ENCODE data around the gene EPGN.
A peak's percentile ranks its signal among the peaks of the same experiment; 100 is the strongest.

DNA sequence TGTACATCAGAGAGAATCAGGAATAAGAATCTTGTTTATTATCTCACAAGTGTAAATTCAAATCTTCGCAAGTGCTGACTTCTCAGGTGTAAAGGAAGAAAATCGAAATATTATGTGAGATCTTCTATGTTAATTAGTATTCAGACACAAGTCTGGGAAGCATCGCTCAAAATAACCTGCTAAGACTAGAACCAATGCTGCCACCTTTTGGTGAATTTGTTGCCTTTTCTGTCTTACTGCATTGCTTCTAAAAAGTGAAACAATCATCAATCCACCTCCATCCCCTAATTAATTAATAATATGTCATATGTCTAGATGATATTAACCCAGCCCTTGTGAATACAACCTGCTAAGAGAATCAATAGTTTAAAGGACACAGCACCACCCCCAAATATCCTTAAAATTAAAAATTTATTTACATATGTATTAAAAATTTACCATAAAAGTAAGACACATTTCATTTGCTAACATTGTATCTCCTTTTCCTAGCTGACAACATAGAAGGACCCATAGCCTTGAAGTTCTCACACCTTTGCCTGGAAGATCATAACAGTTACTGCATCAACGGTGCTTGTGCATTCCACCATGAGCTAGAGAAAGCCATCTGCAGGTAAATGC, 3.5 kb downstream of the EPGN start:
- TF ChIP-seq POLR2A (IDR thresholded peaks at IDR 0.05) (no peak), POLR2AphosphoS5 (IDR thresholded peaks at IDR 0.05; ENCODE audit: insufficient read depth in 1 of 2, low read depth in 1 of 2) (no peak)
- TF ChIP-seq, protein P1, sequence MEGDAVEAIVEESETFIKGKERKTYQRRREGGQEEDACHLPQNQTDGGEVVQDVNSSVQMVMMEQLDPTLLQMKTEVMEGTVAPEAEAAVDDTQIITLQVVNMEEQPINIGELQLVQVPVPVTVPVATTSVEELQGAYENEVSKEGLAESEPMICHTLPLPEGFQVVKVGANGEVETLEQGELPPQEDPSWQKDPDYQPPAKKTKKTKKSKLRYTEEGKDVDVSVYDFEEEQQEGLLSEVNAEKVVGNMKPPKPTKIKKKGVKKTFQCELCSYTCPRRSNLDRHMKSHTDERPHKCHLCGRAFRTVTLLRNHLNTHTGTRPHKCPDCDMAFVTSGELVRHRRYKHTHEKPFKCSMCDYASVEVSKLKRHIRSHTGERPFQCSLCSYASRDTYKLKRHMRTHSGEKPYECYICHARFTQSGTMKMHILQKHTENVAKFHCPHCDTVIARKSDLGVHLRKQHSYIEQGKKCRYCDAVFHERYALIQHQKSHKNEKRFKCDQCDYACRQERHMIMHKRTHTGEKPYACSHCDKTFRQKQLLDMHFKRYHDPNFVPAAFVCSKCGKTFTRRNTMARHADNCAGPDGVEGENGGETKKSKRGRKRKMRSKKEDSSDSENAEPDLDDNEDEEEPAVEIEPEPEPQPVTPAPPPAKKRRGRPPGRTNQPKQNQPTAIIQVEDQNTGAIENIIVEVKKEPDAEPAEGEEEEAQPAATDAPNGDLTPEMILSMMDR (IDR thresholded peaks at IDR 0.05) = peak in 1 of 3 experiments; percentile 18

All from vagina (tissue), 2 donors.